GM18498 (cell line): ENCODE data around the gene PDZRN3.
"Not testable (repeated sequence)": the region's sequence is repeated elsewhere in the genome, so short reads cannot be mapped to it uniquely, and the experiment has no call there.

ENCODE experiments used
- ATAC-seq: cut with Tn5 transposase; IDR thresholded peaks from one replicate; pipeline ENCODE4 v1.9.1; 2021; ENCODE audit warnings: mild to moderate bottlenecking, moderate library complexity; ENCODE audit not compliant: unreplicated experiment

PDZRN3 gene

DNA sequence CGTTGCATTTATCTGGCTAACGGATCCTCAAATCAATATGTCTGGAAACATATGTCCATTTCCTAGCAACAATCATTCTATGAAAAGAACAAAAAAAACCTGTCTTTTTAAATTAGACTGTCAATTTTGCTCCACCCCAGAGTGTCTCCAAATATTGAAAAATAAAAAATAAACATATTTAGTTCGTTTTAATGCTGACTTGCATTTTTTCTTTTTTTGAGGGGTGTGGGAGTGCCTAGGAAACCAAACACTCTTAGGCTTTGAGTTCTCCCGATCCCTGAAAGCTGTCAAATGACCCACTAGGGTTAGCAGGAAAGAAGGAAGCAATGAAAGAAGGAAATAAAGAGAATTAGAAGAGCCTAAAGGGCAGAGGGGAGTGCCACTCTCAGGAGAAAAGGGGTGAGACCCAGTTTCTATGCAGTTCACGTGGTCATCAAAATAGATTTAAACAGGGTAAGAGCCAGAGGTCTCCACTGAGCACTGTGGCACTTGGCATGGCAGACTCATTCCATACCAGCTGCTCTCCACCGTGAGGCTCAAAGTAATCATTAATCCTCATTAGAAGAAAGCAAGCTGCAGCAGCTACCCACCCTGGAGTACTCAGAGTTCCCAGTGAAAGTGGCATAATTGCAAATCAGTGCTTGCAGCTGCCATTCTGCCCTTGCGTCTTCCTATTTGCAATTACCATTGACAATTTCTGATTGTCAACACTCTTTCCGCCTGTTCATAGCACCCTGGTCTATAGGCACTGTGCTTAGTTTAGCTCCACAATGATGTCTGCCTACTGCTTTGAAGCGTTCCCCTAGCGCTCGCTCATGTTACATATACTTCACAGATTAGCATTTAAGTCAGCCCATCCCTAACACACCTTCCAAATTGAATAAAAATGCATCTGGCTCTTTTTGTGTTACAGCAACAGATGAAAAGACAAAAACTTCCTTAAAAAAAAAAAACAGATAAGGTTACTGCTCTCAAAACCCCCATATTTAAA, 32.3 kb downstream of the PDZRN3 start:
- no peak for ATAC-seq

DNA sequence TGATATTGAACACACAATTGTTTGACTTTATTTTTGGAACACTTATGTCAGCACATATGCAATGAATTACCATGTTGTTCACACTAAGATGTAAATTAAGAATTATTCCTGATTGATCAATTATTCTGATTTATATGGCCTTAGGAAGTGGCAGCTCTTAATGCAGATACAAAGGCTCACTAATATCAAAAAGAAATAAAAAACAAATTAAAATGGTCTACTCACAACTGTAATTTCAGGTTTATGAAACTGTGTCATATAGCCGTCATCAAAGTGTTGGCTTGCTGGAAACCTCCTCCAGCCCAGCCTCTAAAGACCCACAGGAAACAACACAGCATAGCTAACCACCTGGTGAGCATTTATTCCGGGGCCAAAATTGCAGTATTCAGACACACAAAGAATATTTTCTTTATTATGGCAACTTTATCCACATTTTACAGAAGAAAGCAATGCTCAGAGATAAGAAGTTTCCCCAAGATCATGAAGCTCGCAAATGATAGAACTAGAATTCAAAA, 33.4 kb downstream of the PDZRN3 start:
- no peak for ATAC-seq

DNA sequence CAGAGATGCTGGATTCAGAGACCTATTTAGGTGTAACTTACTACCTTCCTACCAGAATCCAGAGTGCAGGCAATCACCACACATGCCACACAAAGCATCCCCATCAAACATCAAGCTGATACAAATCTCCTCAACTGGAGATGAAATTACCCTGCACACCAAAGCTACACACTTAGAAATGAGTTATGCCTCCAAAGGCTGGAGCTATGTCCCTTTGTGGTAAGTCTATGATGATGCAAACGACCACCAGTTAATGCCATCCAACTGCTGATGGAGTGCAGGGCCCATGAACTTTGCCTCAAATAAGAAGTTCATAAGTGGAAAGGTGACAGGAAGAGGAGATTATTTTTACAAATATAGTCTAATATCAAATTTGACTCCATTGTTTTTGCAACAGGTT, 38.1 kb downstream of the PDZRN3 start:
- no peak for ATAC-seq

DNA sequence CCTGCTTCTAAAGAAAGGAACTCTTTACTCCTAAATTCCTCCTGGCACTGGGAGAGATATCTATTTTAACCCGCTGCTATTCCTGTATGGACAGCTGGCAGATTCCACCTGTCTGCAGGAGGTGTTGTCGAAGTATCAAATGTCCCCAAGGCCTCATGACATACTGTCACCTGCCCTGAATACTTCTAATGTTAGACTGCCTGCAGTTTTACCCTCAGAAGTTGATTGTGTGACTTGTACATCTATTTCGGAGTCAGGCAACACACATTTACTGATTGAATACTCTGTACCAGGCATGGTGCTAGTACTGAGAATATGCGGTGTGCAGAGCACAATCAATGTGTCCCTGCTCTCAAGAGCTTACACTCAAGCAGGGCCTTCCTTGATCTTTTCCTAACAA, 38.6 kb downstream of the PDZRN3 start:
- ATAC-seq = no peak

DNA sequence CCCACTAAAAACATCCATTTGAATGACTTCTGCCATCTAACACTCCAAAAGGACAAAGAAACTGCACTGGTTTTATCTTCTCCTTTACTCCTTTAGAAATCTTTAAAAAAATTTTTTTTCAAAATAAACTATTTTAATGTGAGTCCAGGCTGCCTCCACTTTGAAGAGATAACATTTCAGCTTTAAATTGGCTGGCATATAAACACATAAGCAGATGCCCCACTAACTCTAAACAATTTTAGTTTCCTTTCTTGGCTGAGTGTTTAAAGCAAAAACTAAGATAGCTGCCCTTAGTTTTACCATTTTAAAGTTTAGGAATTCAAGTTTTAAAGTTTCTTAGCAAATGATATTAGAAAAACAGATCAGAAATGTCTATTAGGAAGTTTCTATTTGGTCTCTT, 39.9 kb downstream of the PDZRN3 start:
- ATAC-seq = no peak

DNA sequence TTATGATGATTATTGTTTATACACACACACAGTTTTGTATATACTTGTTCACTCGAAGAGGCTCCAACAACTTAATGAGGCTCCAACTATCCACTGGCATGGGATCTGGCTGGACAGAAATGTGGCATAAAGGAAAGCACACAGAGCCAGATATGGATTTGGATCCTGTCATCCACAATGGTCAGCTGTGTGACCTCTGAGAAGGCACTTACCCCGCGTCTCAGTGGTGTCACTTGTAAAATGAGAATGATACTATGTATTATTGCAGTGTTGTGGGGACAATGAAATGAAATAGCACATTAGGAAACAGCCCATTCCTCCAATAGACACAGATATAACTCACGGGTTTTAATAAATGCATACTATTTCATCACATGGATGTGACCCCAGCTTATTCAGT, 42.2 kb downstream of the PDZRN3 start:
- ATAC-seq = no peak

DNA sequence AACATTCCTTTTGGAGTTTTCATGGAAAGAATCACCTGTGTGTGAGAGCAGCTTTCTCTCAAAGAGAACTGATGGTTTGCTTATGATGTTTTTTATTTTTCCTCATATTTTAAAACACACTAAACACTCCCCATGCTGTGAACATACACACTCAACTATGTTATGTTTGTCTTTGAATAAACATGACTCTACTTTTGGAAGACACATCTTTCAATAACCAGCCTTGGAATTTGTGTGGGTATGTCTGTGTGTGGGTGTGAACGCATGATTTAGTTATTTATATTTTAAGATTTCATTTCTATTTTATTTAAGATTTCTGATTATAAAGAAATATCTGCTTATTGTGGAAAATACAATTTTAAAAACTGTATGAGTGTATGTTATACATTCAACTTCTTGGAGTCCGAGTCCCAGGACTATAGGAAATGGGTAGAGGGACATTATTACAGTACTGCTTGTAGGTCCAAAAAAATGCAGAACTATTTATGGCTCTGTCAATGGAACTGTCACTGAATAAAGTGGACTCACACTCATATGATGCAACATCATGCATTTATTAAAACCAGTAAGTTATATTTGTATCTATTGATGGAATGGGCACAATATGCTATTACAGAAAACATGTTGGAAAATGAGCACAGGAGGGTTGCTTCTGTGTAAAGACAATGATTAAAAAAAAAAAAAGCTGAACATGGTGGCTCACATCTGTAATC, 43.5 kb downstream of the PDZRN3 start:
- no peak for ATAC-seq

DNA sequence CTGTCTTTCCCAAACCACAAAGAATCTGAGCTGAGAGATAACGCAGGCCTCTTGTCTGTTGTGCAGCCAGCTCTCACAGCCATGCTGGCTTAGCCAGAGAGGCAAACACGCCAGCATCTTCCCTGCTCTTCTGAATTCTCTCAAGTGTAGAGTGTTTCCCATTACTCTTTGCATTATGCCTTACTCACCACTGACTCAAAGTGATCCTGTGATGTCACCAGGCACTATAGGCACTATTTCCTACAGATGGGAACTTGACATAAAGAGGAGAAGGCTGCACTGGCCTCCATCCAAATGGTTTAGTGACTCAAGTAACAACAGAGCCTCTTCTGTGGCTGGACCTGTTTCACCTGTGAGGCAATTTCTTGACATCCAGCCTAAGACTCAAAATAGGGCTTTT, 44.4 kb downstream of the PDZRN3 start:
- ATAC-seq = no peak

DNA sequence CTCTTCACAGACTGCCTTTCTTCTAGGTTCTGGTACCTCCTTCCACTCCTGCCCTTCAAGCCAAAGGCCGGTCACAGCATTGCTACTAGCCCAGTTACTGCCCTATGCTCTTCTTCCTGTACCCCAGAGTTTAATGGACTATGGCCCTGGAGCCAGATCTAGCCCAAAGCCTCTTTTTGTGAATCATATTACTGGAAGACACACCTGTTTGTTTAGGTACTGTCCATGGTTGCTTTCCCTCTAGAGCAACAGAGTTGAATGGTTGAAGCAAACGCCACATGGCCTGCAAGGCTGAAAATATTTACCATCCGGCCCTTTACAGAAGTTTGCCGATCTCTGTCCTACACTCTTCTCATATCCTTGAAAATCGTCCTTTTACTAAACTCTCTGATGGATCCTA, 47.0 kb downstream of the PDZRN3 start:
- ATAC-seq = no peak

DNA sequence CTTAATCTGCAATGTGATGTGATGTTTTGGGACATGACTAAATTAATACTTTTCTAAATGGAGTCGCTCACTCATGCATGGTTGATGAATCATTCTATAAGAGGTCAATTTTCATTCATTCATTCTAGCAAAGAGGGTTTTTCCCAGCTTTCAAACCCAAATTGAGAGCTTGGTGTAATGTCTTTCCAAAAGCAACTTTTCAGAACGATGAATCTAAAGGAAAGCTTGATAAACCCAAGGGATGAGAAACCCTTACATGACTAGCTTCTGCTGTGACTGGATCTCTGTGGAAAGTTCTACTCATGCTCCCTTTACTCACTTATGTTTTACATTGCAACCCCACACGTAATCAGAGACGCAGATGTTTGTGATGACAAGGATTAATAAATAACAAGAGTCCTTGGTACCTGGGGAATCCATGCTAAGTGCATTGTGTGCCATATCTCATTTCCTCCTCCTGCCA, 47.7 kb downstream of the PDZRN3 start:
- no peak for ATAC-seq

DNA sequence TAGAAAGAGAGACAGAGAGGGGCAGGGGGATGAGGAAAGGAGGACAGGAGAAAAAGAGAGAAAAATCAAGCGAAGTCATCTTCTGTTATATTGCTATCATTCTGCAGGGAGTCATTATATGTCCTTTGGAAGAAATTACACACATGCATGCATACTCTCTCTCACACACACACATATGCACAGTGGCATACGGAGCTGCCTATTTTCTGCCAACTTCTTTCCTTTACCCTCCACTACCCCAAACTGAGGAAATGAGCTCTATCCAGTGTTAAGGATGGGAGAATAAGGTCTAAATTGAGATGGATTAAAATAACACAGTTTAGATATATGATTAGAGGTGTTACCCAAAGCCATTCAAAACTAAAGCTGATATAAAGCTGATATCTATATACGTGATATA, 48.8 kb downstream of the PDZRN3 start:
- no peak for ATAC-seq

DNA sequence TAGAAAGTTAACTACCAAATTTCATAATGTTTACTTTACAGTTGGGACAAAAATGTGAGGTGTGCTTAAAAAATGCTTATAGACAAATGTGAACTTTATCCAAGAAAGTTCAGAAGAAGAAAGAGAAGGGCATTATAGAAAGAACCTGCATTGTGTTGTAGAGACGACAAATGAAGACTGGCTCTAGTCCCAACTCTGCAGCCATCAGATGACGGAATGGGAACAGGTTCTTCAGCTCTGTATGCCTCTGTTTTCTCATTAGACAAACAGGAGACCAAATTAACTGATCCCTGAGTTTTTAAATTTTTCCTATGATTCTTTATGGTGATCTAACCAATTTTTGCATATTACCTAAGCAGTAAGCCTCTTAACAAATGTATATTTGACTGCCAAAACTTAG, 49.2 kb downstream of the PDZRN3 start:
- no peak for ATAC-seq

DNA sequence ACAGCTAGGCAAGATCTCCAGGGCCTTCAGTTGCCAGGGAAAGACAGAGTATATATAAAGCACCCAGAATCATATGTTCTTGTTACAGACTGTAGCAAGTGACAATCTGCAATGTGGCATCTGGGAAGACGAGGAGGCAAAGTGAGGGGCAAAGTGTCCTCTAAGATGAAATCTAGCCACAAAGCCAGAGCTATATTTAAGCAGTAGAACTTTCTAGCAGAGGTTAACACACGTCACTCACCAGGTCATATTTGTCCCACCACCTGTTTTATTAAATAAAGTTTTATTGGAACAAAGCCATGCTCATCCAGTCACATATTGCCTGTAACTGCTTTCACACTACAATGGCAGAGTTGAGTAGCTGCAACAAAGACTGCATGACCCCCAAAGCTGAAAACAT, 51.5 kb downstream of the PDZRN3 start:
- ATAC-seq = no peak

DNA sequence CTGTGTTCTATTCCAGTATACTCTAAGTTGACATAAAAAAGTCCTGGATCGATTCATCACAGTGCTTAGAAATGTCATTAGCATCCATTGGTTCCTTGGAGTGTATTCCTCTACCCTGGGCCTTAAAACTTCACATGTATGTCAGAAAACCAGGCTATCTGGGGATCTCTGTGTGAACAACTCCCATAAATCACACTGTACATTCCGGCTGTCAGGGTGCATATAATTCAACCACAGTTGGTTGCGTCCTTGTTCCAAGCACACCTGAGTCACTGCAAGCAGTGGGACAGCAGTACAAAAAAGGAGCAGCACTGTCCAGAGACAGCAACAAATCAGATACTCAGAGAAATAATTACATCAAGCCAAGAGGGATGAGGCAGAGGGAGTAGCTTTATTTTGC, 52.4 kb downstream of the PDZRN3 start:
- no peak for ATAC-seq

DNA sequence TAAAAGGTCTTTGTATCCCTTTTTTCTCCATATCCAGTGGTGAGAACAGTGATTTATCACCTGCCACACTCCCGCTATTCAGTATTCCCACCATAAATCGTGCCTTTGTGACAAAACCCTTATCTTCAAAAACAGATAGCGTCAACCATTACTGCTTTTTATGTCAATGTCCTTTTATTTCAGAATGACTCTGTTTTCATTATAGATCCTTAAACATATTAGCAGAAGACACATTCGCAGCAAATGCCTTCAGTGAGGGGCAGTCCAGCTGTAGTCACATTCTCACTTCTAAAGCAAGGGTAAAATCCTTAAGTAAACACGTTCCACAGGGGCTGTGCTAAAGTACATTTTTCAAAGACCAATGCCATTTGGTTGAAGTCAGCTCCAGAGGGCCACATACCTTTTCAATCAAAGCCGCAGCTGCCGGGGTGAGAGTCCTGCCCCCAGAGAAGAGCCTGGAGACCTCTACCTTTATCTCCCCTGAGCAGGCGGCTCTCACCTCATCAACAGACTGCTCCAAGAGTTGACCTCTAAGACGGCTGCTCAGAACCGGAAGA, 53.4 kb downstream of the PDZRN3 start:
- ATAC-seq = no peak

DNA sequence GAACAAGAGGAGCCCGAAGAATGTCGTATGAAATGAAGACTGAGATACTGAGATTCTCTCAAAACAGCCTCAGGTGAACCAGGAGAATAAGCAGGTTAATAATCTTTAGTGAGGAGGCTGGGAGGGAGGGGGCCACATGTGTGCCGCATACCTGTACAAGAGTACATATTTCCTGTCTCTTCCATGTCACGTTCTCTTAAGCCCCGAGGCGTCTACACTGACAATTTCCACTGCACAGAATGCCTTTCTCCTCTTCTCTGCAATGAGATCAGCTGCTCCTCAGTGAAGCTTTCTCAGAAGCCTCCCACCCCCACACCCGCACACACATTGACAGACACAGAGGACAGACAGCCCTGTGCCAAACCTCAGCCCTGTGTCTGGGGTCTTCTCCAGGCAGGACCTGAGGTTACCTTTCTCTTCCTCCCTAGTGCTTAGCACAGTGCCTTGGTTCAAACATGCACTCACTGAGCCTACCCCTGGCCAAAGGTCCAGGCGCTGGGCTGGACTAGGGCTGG, 55.4 kb downstream of the PDZRN3 start:
- no peak for ATAC-seq

DNA sequence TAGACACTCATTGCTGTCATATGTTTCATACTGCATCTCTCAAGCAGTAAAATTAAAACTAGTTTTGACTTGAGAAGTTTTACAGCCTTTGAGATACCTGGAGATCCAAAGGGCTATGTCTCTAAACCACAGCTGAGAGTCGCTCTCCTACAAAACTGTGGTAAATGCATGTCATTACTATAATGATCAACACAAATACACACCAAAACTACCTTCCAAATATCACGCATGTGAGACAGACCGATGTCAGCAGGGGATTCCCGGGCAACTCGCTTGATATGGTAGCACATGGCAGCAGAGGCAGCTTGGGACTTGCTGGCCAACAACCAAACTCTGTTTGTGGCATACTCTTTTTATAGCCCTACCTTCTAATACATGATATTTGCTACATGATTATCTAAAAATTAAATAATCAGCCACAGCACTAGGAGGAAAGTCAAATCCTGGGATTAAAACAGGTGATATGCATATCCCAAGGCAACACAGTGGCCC, 56.3 kb downstream of the PDZRN3 start:
- no peak for ATAC-seq

DNA sequence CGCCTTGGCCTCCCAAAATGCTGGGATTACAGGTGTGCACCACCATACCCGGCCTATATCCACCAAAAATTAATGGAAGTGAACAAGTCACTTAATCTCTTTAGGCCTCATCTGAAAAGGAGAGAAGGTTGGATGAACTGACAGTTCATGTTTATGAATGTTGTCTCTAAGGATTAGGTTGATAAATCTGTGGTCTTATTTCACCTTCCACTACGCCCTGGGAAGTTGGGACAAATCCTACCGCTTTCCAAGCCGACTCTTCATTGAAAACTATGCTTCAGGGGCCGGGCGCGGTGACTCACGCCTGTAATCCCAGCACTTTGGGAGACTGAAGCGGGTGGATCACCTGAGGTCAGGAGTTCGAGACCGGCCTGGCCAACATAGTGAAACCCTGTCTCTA, 59.4 kb downstream of the PDZRN3 start:
- not testable (repeated sequence) for ATAC-seq

DNA sequence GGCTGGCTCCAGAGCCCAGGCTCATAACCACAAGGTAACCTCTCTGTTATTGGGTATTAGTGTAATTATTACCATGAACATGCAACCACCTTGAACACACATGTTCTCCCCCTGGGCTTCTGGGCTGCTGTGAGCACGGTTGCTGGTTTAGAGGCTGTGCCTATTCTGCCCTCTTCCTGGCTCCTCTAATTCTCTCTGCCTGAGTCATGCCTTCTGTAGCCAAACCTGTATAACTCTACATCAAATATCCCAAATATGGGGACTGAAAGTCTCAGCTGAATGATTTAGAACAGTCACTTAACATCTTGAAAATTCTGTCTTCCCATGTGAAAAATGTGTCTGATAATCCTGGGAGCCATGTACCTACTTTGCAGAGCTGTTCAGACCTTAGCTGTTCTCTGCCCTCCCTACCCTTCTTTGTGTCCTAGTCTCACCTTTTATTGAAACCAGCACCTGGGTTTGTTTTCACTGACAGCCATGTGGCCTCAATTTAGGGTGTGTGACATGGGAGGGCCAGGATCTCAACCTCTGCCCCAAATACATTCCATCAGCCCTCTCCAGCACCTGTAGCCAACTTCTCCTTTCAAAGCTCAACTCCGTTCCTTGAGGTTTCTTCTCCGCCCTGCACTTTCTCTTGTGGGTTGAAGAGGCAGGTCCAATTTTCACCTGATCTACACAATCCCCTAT, 60.7 kb downstream of the PDZRN3 start:
- ATAC-seq = no peak

DNA sequence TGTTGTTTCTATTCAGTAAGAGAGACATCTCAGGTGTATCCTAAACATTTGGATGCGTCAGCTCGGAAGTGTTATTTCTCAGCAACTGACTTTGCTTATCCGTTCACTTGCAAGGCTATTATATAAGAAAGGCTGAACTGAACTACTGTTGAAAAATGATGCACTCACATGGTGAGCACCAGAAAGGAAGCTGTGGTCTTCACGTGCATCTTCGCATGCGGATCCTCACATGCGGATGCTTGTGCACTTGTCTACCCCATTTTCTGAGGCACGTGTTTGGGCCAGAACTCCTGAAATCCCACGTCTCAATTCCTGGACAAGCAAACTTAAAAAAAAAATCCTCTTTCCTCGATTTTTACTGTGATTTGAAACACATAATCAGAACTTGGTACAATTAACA, 63.2 kb downstream of the PDZRN3 start:
- no peak for ATAC-seq

DNA sequence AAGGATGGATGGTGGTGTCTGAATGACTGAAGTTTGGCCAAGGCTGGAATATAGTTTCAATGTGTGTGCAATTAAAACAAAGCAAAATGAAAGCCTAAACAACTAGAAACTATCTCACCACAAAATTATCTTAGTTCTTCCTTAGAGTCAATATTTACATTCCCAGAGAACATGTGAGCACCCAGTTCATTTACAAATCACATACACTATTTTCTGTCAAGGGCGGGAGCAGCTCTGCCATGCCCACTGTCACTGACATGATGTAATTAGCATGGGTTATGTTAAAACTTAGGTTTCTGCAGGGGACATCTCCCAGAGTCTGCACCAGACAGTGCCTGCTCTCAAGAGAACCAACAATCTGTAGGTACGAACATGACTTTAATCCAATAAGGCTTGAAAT, 65.0 kb downstream of the PDZRN3 start:
- ATAC-seq = no peak
